ENCODE measurements around the gene CAPRIN1. TPM values are rescaled to one million over a fixed set of nuclear protein-coding genes. Genes with fewer than 3 reads are reported as not detected.

Gene CAPRIN1
- total and polyA plus RNA-seq, 10 of the 15 experiments (the other 5 are each of a cell fraction or from before 2014, with no cell fraction given): 50.4 to 228 (median 191) TPM

- TF ChIP-seq STAT3 (IDR thresholded peaks at IDR 0.05; ENCODE audit: low read depth, low read length) (no peak), STAT1 (conservative IDR thresholded peaks at IDR 0.05) (no peak)
Measured at GRCh38 chr11:34148504-34149165, 97.1 kb downstream of the CAPRIN1 start (continued).

DNA sequence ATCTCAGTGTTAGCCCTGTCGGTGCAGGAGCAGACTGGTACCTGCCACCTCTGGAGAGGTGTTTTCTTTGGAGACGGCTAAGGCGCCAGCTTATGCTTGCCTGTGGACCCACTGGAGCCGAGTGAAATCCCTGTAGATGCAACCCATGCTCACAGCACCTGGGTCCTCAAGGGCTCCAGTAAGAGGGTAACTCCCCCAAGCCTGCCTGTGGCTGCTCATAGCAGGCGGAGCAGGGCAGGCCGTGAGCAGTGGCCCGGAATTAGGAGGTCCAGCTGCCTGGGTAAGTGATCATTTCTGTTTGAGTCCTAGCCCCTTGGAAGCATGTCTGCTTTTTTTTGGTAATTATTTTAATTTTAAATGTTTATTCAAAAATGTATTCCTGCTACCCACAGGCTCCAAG, 97.7 kb downstream of the CAPRIN1 start:
- DNase-seq (ENCODE audit: low read depth, low spot score): no peak
- no peaks in the 10 kb centered on the region for H3K9me3 ChIP-seq (replicated peaks; ENCODE audit: control insufficient read depth, insufficient read depth, low read length)
- ChIA-PET SMC1A (ENCODE audit: uncharacterized antibody, unreplicated experiment) (interaction anchor here (1.2 kb wide), 1 partner anchor 10 kb away, joined by 5 read pairs; no protein-coding TSS in a partner anchor), POLR2A (no interaction called here), RAD21 (ENCODE audit: unreplicated experiment) (interaction anchor here (0.9 kb wide), 1 partner anchor 25 kb away, joined by 3 read pairs; no protein-coding TSS in a partner anchor), CTCF (interaction anchor here (1.2 to 1.6 kb wide), 2 partner anchors 8 to 20 kb away, joined by 4 to 5 read pairs; no protein-coding TSS in a partner anchor)
- H3K9ac ChIP-seq (ENCODE audit: control insufficient read depth, insufficient read depth, low read length): no peak overlapping the region
- no peaks in the 10 kb centered on the region; the same call in 1 of the 2 replicates for H3K79me2 ChIP-seq (ENCODE audit: control insufficient read depth, insufficient read depth, low read length)
- H3K27ac ChIP-seq (ENCODE audit: control insufficient read depth, insufficient read depth): no peak overlapping the region
- no peak for ATAC-seq
- no peaks in the 10 kb centered on the region for H3K27me3 ChIP-seq (replicated peaks in 1 of 2; ENCODE audit: control insufficient read depth in 2 of 2, insufficient read depth in 2 of 2, low read length in 1 of 2)
- H3K36me3 ChIP-seq (ENCODE audit: control insufficient read depth in 2 of 2, insufficient read depth in 2 of 2, low read length in 1 of 2): peaks cover 25 to 37% of the 10 kb centered on the region in 2 experiments
- H3K4me3 ChIP-seq: no peak overlapping the region
- in situ Hi-C loops (cut with MboI): no loop called here
- no peak overlapping the region for H3K4me2 ChIP-seq (ENCODE audit: control insufficient read depth, insufficient read depth)
- H2AFZ ChIP-seq (ENCODE audit: control insufficient read depth, low read depth, low read length): no peak overlapping the region
- intact Hi-C loops (cut with micrococcal nuclease; ENCODE audit: unreplicated experiment): loop anchor here (5.0 kb wide), 1 partner anchor 147 kb away; no protein-coding TSS in a partner anchor
- no peaks in the 10 kb centered on the region for H4K20me1 ChIP-seq (ENCODE audit: control insufficient read depth, insufficient read depth)
- BruUV-seq (replicated peaks): no TSS peak
- no peak for FAIRE-seq
- WGBS (ENCODE audit: insufficient coverage, insufficient replicate concordance, low lambda C conversion rate, missing lambda C conversion rate): 97% methylated on average over 7 of the region's 7 CpGs
- H3K4me1 ChIP-seq (ENCODE audit: control insufficient read depth, insufficient read depth, low read length): peaks cover 42% of the 10 kb centered on the region
- TF ChIP-seq, protein P1, sequence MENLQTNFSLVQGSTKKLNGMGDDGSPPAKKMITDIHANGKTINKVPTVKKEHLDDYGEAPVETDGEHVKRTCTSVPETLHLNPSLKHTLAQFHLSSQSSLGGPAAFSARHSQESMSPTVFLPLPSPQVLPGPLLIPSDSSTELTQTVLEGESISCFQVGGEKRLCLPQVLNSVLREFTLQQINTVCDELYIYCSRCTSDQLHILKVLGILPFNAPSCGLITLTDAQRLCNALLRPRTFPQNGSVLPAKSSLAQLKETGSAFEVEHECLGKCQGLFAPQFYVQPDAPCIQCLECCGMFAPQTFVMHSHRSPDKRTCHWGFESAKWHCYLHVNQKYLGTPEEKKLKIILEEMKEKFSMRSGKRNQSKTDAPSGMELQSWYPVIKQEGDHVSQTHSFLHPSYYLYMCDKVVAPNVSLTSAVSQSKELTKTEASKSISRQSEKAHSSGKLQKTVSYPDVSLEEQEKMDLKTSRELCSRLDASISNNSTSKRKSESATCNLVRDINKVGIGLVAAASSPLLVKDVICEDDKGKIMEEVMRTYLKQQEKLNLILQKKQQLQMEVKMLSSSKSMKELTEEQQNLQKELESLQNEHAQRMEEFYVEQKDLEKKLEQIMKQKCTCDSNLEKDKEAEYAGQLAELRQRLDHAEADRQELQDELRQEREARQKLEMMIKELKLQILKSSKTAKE (IDR thresholded peaks at IDR 0.05; ENCODE audit: low read depth, poor library complexity, severe bottlenecking): no peak
- TF ChIP-seq CREB1 (IDR thresholded peaks at IDR 0.05; ENCODE audit: low read depth): no peak
- TF ChIP-seq, protein P2, sequence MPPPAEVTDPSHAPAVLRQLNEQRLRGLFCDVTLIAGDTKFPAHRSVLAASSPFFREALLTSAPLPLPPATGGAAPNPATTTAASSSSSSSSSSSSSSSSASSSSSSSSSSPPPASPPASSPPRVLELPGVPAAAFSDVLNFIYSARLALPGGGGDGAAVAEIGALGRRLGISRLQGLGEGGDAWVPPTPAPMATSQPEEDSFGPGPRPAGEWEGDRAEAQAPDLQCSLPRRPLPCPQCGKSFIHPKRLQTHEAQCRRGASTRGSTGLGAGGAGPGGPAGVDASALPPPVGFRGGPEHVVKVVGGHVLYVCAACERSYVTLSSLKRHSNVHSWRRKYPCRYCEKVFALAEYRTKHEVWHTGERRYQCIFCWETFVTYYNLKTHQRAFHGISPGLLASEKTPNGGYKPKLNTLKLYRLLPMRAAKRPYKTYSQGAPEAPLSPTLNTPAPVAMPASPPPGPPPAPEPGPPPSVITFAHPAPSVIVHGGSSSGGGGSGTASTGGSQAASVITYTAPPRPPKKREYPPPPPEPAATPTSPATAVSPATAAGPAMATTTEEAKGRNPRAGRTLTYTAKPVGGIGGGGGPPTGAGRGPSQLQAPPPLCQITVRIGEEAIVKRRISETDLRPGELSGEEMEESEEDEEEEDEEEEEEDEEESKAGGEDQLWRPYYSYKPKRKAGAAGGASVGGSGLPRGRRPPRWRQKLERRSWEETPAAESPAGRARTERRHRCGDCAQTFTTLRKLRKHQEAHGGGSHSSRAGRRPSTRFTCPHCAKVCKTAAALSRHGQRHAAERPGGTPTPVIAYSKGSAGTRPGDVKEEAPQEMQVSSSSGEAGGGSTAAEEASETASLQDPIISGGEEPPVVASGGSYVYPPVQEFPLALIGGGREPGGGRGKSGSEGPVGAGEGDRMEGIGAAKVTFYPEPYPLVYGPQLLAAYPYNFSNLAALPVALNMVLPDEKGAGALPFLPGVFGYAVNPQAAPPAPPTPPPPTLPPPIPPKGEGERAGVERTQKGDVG (CRISPR knock-in tag; IDR thresholded peaks at IDR 0.05): no peak
- no peak for TF ChIP-seq MLLT1 (IDR thresholded peaks at IDR 0.05)
- no peak for TF ChIP-seq SUPT20H (IDR thresholded peaks at IDR 0.05; ENCODE audit: borderline replicate concordance, control insufficient read depth, low read depth, low read length)
- no peak for TF ChIP-seq PBX3 (IDR thresholded peaks at IDR 0.05; ENCODE audit: insufficient replicate concordance, low read depth, low read length)
- TF ChIP-seq RUNX3 (IDR thresholded peaks at IDR 0.05; ENCODE audit: low read length): no peak
- no peak for TF ChIP-seq HCFC1 (IDR thresholded peaks at IDR 0.05; ENCODE audit: low read length)
- TF ChIP-seq ZNF207 (IDR thresholded peaks at IDR 0.05; ENCODE audit: borderline replicate concordance): no peak
- TF ChIP-seq MTA2 (IDR thresholded peaks at IDR 0.05; ENCODE audit: low read depth): no peak
- TF ChIP-seq NRF1 (conservative IDR thresholded peaks at IDR 0.05; ENCODE audit: low read depth, low read length): no peak
- TF ChIP-seq SMC3 (IDR thresholded peaks at IDR 0.05; ENCODE audit: borderline replicate concordance, low read length): no peak

All from GM12878 (cell line).